Uterus (tissue), 2 donors: ENCODE data around the gene GSAP.

Experiments used
- POLR2A ChIP-seq, 2 donors: fragments of 450-650 bp; IDR thresholded peaks; one replicate each; pipeline ENCODE4 v1.6.1; 2016; ENCODE audit warnings: antibody characterized with exemption in 2 of 2, mild to moderate bottlenecking in 1 of 2, moderate library complexity in 1 of 2
- TF ChIP-seq, protein P1 (sequence below), 4 experiments: fragments of 200-600 bp in 2 of 4; fragments of 450-650 bp in 2 of 4; sonication (generic) in 2 of 4; IDR thresholded peaks; one replicate each; pipeline ENCODE4 v1.5.1; 2016 to 2019; ENCODE audit warnings: antibody characterized with exemption in 4 of 4, mild to moderate bottlenecking in 2 of 4, moderate library complexity in 1 of 4

DNA sequence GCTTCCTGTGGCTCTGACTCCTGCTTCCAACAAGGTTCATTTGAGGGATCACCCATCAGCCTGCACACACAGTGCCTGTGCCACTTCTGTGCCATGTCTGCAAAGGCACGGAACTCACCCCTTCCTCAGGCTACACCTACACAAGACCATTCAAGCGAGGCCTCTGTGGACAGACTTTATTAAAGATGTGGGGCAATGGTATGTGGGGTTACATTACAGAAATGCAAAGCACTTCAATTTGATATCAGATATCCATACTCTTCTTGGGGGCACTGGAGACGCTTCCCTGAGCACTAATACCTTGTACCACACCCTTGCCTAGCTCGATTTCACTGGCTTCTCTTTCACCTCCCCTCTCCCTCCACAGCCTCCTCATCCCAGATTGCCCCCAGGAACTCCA is 132.1 kb downstream of the GSAP start:
- TF ChIP-seq, protein P1, sequence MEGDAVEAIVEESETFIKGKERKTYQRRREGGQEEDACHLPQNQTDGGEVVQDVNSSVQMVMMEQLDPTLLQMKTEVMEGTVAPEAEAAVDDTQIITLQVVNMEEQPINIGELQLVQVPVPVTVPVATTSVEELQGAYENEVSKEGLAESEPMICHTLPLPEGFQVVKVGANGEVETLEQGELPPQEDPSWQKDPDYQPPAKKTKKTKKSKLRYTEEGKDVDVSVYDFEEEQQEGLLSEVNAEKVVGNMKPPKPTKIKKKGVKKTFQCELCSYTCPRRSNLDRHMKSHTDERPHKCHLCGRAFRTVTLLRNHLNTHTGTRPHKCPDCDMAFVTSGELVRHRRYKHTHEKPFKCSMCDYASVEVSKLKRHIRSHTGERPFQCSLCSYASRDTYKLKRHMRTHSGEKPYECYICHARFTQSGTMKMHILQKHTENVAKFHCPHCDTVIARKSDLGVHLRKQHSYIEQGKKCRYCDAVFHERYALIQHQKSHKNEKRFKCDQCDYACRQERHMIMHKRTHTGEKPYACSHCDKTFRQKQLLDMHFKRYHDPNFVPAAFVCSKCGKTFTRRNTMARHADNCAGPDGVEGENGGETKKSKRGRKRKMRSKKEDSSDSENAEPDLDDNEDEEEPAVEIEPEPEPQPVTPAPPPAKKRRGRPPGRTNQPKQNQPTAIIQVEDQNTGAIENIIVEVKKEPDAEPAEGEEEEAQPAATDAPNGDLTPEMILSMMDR (IDR thresholded peaks at IDR 0.05): no peak
- TF ChIP-seq POLR2A (IDR thresholded peaks at IDR 0.05): no peak
